RWPE2 (cell line): ENCODE measurements around the gene VWA3B.

Experiments used
- ATAC-seq: fragments of 200-7000 bp; cut with Tn5 transposase; 3 replicates; pipeline ENCODE4 v1.9.1; 2021; ENCODE audit warnings: low read depth
- DNase-seq: peaks from one replicate; pipeline ENCODE4 v3.0.0-alpha.2; 2020; ENCODE audit warnings: low spot score
- H3K27ac ChIP-seq: fragments of 450-650 bp; 2 replicates; pipeline ENCODE4 v1.5.1; 2017; ENCODE audit warnings: mild to moderate bottlenecking; ENCODE audit not compliant: poor library complexity, severe bottlenecking
- H3K27me3 ChIP-seq: fragments of 250-450 bp; sonication (Bioruptor Pico); 2 replicates; pipeline ENCODE4 v1.5.1; 2021; ENCODE audit warnings: mild to moderate bottlenecking, moderate library complexity; ENCODE audit not compliant: insufficient read depth, poor library complexity, severe bottlenecking
- H3K36me3 ChIP-seq: fragments of 250-450 bp; sonication (Bioruptor Pico); 2 replicates; pipeline ENCODE4 v1.5.1; 2020; ENCODE audit warnings: low read depth, mild to moderate bottlenecking, moderate library complexity
- H3K4me1 ChIP-seq: fragments of 250-450 bp; sonication (Bioruptor Pico); 2 replicates; pipeline ENCODE4 v1.5.1; 2021; ENCODE audit warnings: mild to moderate bottlenecking, moderate library complexity; ENCODE audit not compliant: insufficient read depth, poor library complexity, severe bottlenecking
- H3K4me3 ChIP-seq: fragments of 250-450 bp; sonication (Bioruptor Pico); 2 replicates; pipeline ENCODE4 v1.5.1; 2021; ENCODE audit warnings: mild to moderate bottlenecking, moderate library complexity; ENCODE audit not compliant: severe bottlenecking
- H3K9me3 ChIP-seq: fragments of 250-450 bp; sonication (Bioruptor Pico); 2 replicates; pipeline ENCODE4 v1.5.1; 2021; ENCODE audit warnings: mild to moderate bottlenecking, moderate library complexity; ENCODE audit not compliant: severe bottlenecking
- CTCF ChIP-seq: fragments of 450-650 bp; IDR thresholded peaks from one replicate; pipeline ENCODE4 v1.5.1; 2017; ENCODE audit warnings: mild to moderate bottlenecking, moderate library complexity; ENCODE audit not compliant: poor library complexity, severe bottlenecking

Gene VWA3B

GRCh38 chr2:98278074-98278473 lies 191.1 kb downstream of the VWA3B start:
- DNase-seq (no peak), ATAC-seq (no peak)
- Histone ChIP-seq H3K27me3 (peaks cover 6% of the 10 kb centered on the region), H3K9me3 (no peaks in the 10 kb centered on the region), H3K4me3 (no peak overlapping the region), H3K27ac (no peak overlapping the region), H3K4me1 (no peaks in the 10 kb centered on the region), H3K36me3 (no peaks in the 10 kb centered on the region)
- no peak for TF ChIP-seq CTCF

GRCh38 chr2:98280376-98281102 lies 193.6 kb downstream of the VWA3B start:
- no peak for TF ChIP-seq CTCF
- no peak for ATAC-seq
- H3K4me1 ChIP-seq = no peaks in the 10 kb centered on the region
- no peak for DNase-seq
- no peaks in the 10 kb centered on the region for H3K27me3 ChIP-seq
- no peak overlapping the region for H3K4me3 ChIP-seq
- no peak overlapping the region for H3K27ac ChIP-seq
- H3K9me3 ChIP-seq = no peaks in the 10 kb centered on the region
- no peaks in the 10 kb centered on the region for H3K36me3 ChIP-seq

GRCh38 chr2:98281607-98282006 lies 194.6 kb downstream of the VWA3B start:
- H3K4me1 ChIP-seq = no peaks in the 10 kb centered on the region
- peaks cover 3% of the 10 kb centered on the region for H3K27me3 ChIP-seq
- H3K9me3 ChIP-seq = peaks cover 2% of the 10 kb centered on the region
- H3K27ac ChIP-seq = no peak overlapping the region
- ATAC-seq (no peak), DNase-seq (no peak)
- no peak for TF ChIP-seq CTCF
- H3K4me3 ChIP-seq = no peak overlapping the region
- H3K36me3 ChIP-seq = no peaks in the 10 kb centered on the region

GRCh38 chr2:98282109-98282508 lies 195.1 kb downstream of the VWA3B start:
- H3K9me3 ChIP-seq = peaks cover 2% of the 10 kb centered on the region
- H3K27me3 ChIP-seq = peaks cover 5% of the 10 kb centered on the region
- no peaks in the 10 kb centered on the region for H3K36me3 ChIP-seq
- no peak for DNase-seq
- ATAC-seq = no peak
- H3K27ac ChIP-seq = no peak overlapping the region
- no peak overlapping the region for H3K4me3 ChIP-seq
- no peaks in the 10 kb centered on the region for H3K4me1 ChIP-seq
- TF ChIP-seq CTCF = no peak

GRCh38 chr2:98293030-98293429 lies 206.1 kb downstream of the VWA3B start:
- no peaks in the 10 kb centered on the region for H3K36me3 ChIP-seq
- no peak for TF ChIP-seq CTCF
- DNase-seq (no peak), ATAC-seq (no peak)
- H3K4me1 ChIP-seq = no peaks in the 10 kb centered on the region
- H3K27me3 ChIP-seq = peaks cover 10% of the 10 kb centered on the region
- H3K9me3 ChIP-seq = no peaks in the 10 kb centered on the region
- no peak overlapping the region for H3K4me3 ChIP-seq
- no peak overlapping the region for H3K27ac ChIP-seq
